NT2/D1 (cell line): Measurements from ENCODE around the gene RAD51AP1.

ENCODE experiments used
- DNase-seq: peaks from one replicate; pipeline ENCODE4 v3.0.0-alpha.2; 2011; ENCODE audit warnings: low read depth, low spot score
- H3K27me3 ChIP-seq: 2 replicates; pipeline ENCODE4 v1.6.0; 2011; ENCODE audit warnings: mild to moderate bottlenecking; ENCODE audit not compliant: insufficient read length, insufficient read depth
- H3K36me3 ChIP-seq: 2 replicates; pipeline ENCODE4 v1.6.1; 2011; ENCODE audit warnings: mild to moderate bottlenecking, low read length, mixed read lengths; ENCODE audit not compliant: insufficient read depth, insufficient read length
- H3K4me1 ChIP-seq: 2 replicates; pipeline ENCODE4 v1.5.1; 2011; ENCODE audit not compliant: insufficient read depth, insufficient read length
- H3K4me3 ChIP-seq: 2 replicates; pipeline ENCODE4 v1.5.1; 2011; ENCODE audit warnings: low read depth; ENCODE audit not compliant: insufficient read length
- H3K9ac ChIP-seq: 2 replicates; pipeline ENCODE4 v1.6.0; 2011; ENCODE audit warnings: low read depth; ENCODE audit not compliant: insufficient read length
- H3K9me3 ChIP-seq: 2 replicates; pipeline ENCODE4 v1.5.1; 2011; ENCODE audit warnings: mild to moderate bottlenecking, low read length; ENCODE audit not compliant: insufficient read depth
- SUZ12 ChIP-seq: IDR thresholded peaks from 2 replicates; pipeline ENCODE4 v1.6.1; 2011; ENCODE audit not compliant: insufficient read length, insufficient read depth; ENCODE audit errors: extremely low read depth
- YY1 ChIP-seq: IDR thresholded peaks from 2 replicates; pipeline ENCODE4 v1.6.1; 2011; ENCODE audit not compliant: insufficient read length, insufficient read depth
- ZNF274 ChIP-seq: IDR thresholded peaks from 2 replicates; pipeline ENCODE4 v1.6.1; 2011; ENCODE audit warnings: mild to moderate bottlenecking, low read depth, low read length

RAD51AP1 gene

DNA sequence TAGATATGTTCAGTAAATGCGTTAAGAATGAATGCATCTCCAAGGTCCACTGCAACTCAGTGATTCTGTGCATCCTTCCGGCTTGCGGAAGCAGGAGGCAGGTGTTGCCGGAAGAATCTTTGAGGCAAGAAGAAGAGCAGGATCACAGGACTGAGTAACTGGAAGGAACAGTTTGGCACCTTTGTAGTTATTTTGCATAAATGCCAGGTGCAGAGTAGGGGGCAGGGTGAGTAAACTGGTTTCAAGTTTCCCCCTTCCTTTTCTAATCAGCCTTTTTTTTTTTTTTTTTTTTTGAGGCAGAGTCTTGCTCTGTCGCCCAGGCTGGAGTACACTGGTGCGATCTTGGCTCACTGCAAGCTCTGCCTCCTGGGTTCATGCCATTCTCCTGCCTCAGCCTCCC, 45.6 kb downstream of the RAD51AP1 start:
- TF ChIP-seq SUZ12 (no peak), YY1 (no peak), ZNF274 (no peak)
- H3K9ac ChIP-seq = no peak overlapping the region
- no peaks in the 10 kb centered on the region for H3K36me3 ChIP-seq
- peaks cover 16% of the 10 kb centered on the region for H3K4me1 ChIP-seq
- no peaks in the 10 kb centered on the region for H3K27me3 ChIP-seq
- no peaks in the 10 kb centered on the region for H3K9me3 ChIP-seq
- H3K4me3 ChIP-seq = no peak overlapping the region
- no peak for DNase-seq

DNA sequence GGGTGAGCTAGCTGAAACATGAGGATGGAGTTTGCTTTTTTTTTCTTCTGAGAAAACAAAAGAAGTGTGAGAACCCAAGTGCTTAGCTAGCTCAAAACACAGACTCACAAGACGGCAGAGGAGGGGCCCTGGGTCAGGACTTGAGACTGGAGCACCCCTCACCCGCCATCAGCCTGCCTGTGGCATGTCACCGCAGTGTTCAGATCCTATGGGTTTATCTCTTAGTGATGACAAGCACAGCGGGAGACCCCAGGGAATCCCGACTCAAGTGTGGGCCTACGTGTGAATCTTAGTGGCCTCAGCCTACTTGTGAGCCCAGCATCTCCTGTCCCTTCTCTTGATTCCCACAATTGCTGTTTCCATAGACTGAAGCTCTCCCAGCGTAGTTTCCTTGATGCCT, 46.2 kb downstream of the RAD51AP1 start:
- no peak overlapping the region for H3K9ac ChIP-seq
- peak; percentile 43 for DNase-seq
- H3K4me3 ChIP-seq = no peak overlapping the region
- no peaks in the 10 kb centered on the region for H3K9me3 ChIP-seq
- no peaks in the 10 kb centered on the region for H3K27me3 ChIP-seq
- no peak for TF ChIP-seq ZNF274
- no peak for TF ChIP-seq YY1
- no peak for TF ChIP-seq SUZ12
- H3K36me3 ChIP-seq = no peaks in the 10 kb centered on the region
- peaks cover 15% of the 10 kb centered on the region for H3K4me1 ChIP-seq

DNA sequence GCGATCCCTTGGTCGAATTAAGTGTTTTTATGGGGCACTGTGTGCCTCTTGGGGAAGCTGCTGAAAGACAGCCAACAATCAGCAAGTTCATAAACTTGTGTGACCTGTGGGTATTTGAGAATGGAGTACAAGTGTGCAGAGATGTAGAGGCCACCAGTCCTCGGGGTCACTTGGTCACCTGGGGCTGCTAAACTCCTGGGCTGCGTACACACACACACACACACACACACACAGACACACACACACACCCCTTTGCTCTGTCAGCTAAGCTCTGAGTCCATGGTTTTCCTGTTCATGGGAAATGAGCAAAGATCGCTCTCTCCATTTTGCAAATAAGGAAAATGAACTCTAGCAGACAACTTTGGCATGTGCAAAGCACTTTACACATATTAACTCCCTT, 47.8 kb downstream of the RAD51AP1 start:
- TF ChIP-seq ZNF274 (no peak), YY1 (no peak)
- no peak for DNase-seq
- no peaks in the 10 kb centered on the region for H3K27me3 ChIP-seq
- no peaks in the 10 kb centered on the region for H3K36me3 ChIP-seq
- no peak overlapping the region for H3K4me3 ChIP-seq
- peaks cover 7% of the 10 kb centered on the region for H3K4me1 ChIP-seq
- no peak overlapping the region for H3K9ac ChIP-seq
- H3K9me3 ChIP-seq = no peaks in the 10 kb centered on the region

DNA sequence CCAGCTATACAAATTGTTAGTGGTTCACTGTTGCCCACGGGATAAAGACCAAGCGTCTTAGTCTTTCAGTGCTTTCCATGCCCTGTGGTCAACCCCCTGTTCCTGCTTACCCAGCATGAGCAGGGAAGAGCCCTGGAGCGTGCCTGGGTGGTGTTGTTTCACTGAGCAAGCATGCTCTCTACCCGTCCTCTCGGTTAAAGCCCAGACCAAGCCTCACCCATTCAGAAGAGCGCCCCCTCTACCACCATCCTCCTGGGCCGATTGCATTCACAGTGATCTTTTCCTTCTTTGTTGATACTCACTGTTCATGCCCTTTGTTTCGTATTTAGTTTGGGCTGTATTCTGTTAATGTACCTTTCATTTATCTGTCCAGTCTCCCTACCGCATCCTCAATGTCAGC, 48.4 kb downstream of the RAD51AP1 start:
- Histone ChIP-seq H3K9me3 (no peaks in the 10 kb centered on the region), H3K4me3 (no peak overlapping the region), H3K27me3 (no peaks in the 10 kb centered on the region), H3K36me3 (no peaks in the 10 kb centered on the region), H3K9ac (no peak overlapping the region), H3K4me1 (peaks cover 7% of the 10 kb centered on the region)
- no peak for TF ChIP-seq ZNF274
- TF ChIP-seq SUZ12 = no peak
- no peak for TF ChIP-seq YY1
- DNase-seq = no peak

DNA sequence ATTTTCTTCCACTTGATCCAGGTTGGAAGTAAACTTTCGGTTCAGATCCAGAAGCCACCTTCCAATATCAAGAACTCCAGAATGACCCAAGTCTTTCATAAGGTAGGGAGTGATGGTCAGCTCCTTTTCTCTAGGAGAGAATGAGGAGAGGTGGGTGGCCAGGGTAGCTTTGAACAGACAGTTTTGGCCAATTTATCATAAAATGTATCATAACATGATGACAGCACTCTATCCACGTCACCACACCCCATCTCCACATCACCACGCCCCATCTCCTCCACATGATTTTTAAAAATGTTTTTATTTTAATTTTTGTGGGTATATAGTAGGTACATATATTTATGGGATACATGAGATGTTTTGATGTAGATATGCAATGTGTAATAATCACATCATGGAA, 50.2 kb downstream of the RAD51AP1 start:
- no peaks in the 10 kb centered on the region for H3K9me3 ChIP-seq
- no peak overlapping the region for H3K4me3 ChIP-seq
- TF ChIP-seq ZNF274 = no peak
- TF ChIP-seq SUZ12 = no peak
- no peak for TF ChIP-seq YY1
- peaks cover 7% of the 10 kb centered on the region for H3K4me1 ChIP-seq
- H3K36me3 ChIP-seq = no peaks in the 10 kb centered on the region
- H3K27me3 ChIP-seq = no peaks in the 10 kb centered on the region
- no peak for DNase-seq
- no peak overlapping the region for H3K9ac ChIP-seq

DNA sequence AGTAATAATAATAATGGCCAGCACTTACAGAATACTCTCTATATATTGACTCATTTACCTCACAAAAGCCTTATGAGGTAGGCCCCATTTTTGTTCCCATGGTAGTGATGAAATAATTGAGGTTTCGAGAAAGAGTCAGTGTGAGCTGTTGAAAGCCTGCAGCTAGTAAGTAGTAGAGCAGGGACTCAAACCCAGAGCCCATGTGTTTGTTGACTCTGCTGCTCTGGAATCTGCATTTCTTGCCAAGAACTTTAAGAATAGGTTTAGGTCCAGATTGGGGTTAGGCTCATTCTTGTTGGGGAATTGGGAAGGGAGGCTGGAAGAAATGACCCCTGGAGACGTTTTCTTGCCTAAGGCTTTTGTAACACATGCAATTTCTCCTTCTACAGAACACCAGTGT, 51.3 kb downstream of the RAD51AP1 start:
- Histone ChIP-seq H3K9ac (no peak overlapping the region), H3K27me3 (no peaks in the 10 kb centered on the region), H3K4me3 (no peak overlapping the region), H3K36me3 (no peaks in the 10 kb centered on the region), H3K9me3 (no peaks in the 10 kb centered on the region), H3K4me1 (peaks cover 1% of the 10 kb centered on the region)
- TF ChIP-seq ZNF274 (no peak), YY1 (no peak), SUZ12 (no peak)
- no peak for DNase-seq

DNA sequence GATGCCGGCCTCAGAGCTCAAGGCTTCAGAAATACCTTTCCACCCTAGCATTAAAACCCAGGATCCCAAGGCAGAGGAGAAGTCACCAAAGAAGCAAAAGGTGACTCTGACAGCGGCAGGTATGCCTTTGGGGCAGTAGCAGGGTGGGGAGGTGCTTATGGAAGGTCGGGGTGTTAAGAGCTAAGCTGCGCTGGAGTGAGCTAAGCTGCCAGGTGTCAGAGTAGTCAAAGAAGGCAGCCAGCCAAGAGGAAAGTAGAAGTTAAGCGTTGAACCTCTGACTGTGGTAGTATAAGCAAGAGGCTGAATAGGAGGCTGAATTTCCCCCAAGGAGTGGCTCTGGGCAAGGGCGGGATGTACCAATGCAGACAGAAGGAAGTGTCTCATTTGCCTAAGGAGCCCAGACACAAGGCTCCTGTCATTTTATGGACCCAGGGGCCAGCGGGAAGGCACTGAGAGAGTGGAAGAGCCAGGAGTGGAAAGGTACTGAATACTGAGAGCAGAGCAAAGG, 52.5 kb downstream of the RAD51AP1 start:
- H3K4me1 ChIP-seq = no peaks in the 10 kb centered on the region
- no peaks in the 10 kb centered on the region for H3K27me3 ChIP-seq
- TF ChIP-seq ZNF274 = no peak
- no peak for TF ChIP-seq YY1
- TF ChIP-seq SUZ12 = no peak
- H3K4me3 ChIP-seq = no peak overlapping the region
- H3K36me3 ChIP-seq = no peaks in the 10 kb centered on the region
- H3K9ac ChIP-seq = no peak overlapping the region
- no peak for DNase-seq
- H3K9me3 ChIP-seq = no peaks in the 10 kb centered on the region
